ENCODE results near the gene URB1.

GRCh38 chr21:32378956-32379355 is 13.9 kb downstream of the URB1 start:
- TF ChIP-seq POLR2A (IDR thresholded peaks at IDR 0.05), result no peak
- TF ChIP-seq CTCF (IDR thresholded peaks at IDR 0.05), result no peak
- TF ChIP-seq EP300 (IDR thresholded peaks at IDR 0.05), result no peak
